ENCODE results near the gene EDDM3A.

Gene EDDM3A

GRCh38 chr14:20790464-20791116 lies 44.9 kb downstream of the EDDM3A start:
- no peak for DNase-seq

GRCh38 chr14:20791187-20791586 lies 45.5 kb downstream of the EDDM3A start:
- no peak for DNase-seq

GRCh38 chr14:20791597-20791996 lies 45.9 kb downstream of the EDDM3A start:
- DNase-seq, result no peak

- DNase-seq, result no peak
These were observed 46.9 kb downstream of the EDDM3A start for GRCh38 chr14:20792556-20792955.

GRCh38 chr14:20794644-20795369 lies 49.1 kb downstream of the EDDM3A start:
- DNase-seq, result no peak

- no peak for DNase-seq
These were observed 51.5 kb downstream of the EDDM3A start for GRCh38 chr14:20797164-20797563.

All from activated effector memory CD4-positive, alpha-beta T cell treated with Interleukin-2 at 50 U/mL for 16 hours (primary cell).